ENCODE data around the gene GPR108.
"Not testable (repeated sequence)": the region's sequence is repeated elsewhere in the genome, so short reads cannot be mapped to it uniquely, and the experiment has no call there.

- not testable (repeated sequence) for TF ChIP-seq SIX4 (CRISPR knock-in tag; IDR thresholded peaks at IDR 0.05); E2F1 (CRISPR knock-in tag; IDR thresholded peaks at IDR 0.05); NFE2L2 (IDR thresholded peaks at IDR 0.05; ENCODE audit: low read length); ZNF367 (CRISPR knock-in tag; IDR thresholded peaks at IDR 0.05; ENCODE audit: borderline replicate concordance); TRIM24 (CRISPR knock-in tag; IDR thresholded peaks at IDR 0.05); CBX2 (IDR thresholded peaks at IDR 0.05; ENCODE audit: low read depth, low read length); CBX2 (CRISPR knock-in tag; IDR thresholded peaks at IDR 0.05; ENCODE audit: low read depth)
Measured at GRCh38 chr19:6708913-6709312, 28.5 kb downstream of the GPR108 start.
